Stimulated activated CD4-positive, alpha-beta T cell treated with anti-CD3 and anti-CD28 coated beads, Interleukin-1b, Interleukin-23, amount 100 ng/mL, for 24 hours (primary cell): Measurements from ENCODE around the gene FXYD3.
"Not testable (repeated sequence)": the region's sequence is repeated elsewhere in the genome, so short reads cannot be mapped to it uniquely, and the experiment has no call there.

Source experiments
- DNase-seq, 4 experiments: peaks; one replicate each; pipeline ENCODE4 v3.0.0-alpha.2; 2020; ENCODE audit warnings: low read depth in 4 of 4, low spot score in 1 of 4

Gene FXYD3

GRCh38 chr19:35123573-35123972 is 8.0 kb downstream of the FXYD3 start:
- no peak for DNase-seq

- peak; percentile 70 to 82 (median 79) for DNase-seq
Measured at GRCh38 chr19:35124098-35125060, 8.8 kb downstream of the FXYD3 start.

- DNase-seq: no peak
Measured at GRCh38 chr19:35125270-35125717, 9.7 kb downstream of the FXYD3 start.

GRCh38 chr19:35125749-35126623 is 10.4 kb downstream of the FXYD3 start:
- no peak for DNase-seq

- DNase-seq: no peak
Measured at GRCh38 chr19:35126624-35126959, 11.0 kb downstream of the FXYD3 start.

GRCh38 chr19:35127871-35128270 is 12.2 kb downstream of the FXYD3 start:
- no peak for DNase-seq

- no peak for DNase-seq
Measured at GRCh38 chr19:35128398-35129057, 12.9 kb downstream of the FXYD3 start.

- not testable (repeated sequence) for DNase-seq
Measured at GRCh38 chr19:35129724-35130274, 14.2 kb downstream of the FXYD3 start.

- DNase-seq: no peak
Measured at GRCh38 chr19:35130761-35131720, 15.4 kb downstream of the FXYD3 start.

- DNase-seq: no peak
Measured at GRCh38 chr19:35132254-35132653, 16.6 kb downstream of the FXYD3 start.

- no peak for DNase-seq
Measured at GRCh38 chr19:35133826-35134225, 18.2 kb downstream of the FXYD3 start.

GRCh38 chr19:35134601-35135242 is 19.1 kb downstream of the FXYD3 start, which contains the start of gene LGI4:
Gene LGI4 (minus strand): TSS chr19:35135059. CDS start chr19:35134680, 379 bp downstream.
- no peak for DNase-seq

GRCh38 chr19:35135389-35135909 is 19.8 kb downstream of the FXYD3 start:
- DNase-seq: peak; percentile 40 to 61 (median 52)

- no peak for DNase-seq
Measured at GRCh38 chr19:35136231-35136630, 20.6 kb downstream of the FXYD3 start.

- DNase-seq: no peak
Measured at GRCh38 chr19:35136977-35137702, 21.5 kb downstream of the FXYD3 start.

GRCh38 chr19:35138305-35138892 is 22.8 kb downstream of the FXYD3 start, which contains the start of gene FXYD1:
Gene FXYD1 (plus strand): TSS chr19:35138824. CDS start chr19:35140080, 1,256 bp downstream.
- no peak for DNase-seq

- no peak for DNase-seq
Measured at GRCh38 chr19:35140207-35140961, 24.8 kb downstream of the FXYD3 start.
